ENCODE data around the gene NRCAM.

NRCAM gene

GRCh38 chr7:108188724-108189123, 267.5 kb downstream of the NRCAM start:
- DNase-seq (ENCODE audit: extremely low spot score) = no peak
- ChIA-PET CTCF (interaction anchor here (1.0 to 1.4 kb wide), 4 partner anchors 7 to 308 kb away, joined by 3 to 4 read pairs (median 4); no protein-coding TSS in a partner anchor), POLR2A (no interaction called here)
- no peak for TF ChIP-seq CTCF (IDR thresholded peaks at IDR 0.05; ENCODE audit: control extremely low read depth, extremely low read depth, low read depth, missing control alignments)

GRCh38 chr7:108181073-108181985, 274.9 kb downstream of the NRCAM start:
- POLR2A ChIA-PET = no interaction called here
- CTCF ChIA-PET = interaction anchor here (0.7 to 1.4 kb wide), 7 partner anchors 8 to 317 kb away, joined by 3 to 5 read pairs (median 4); no protein-coding TSS in a partner anchor
- TF ChIP-seq CTCF (IDR thresholded peaks at IDR 0.05; ENCODE audit: control extremely low read depth, extremely low read depth, low read depth, missing control alignments) = peak; percentile 43
- peak; percentile 26 for DNase-seq (ENCODE audit: extremely low spot score)

GRCh38 chr7:108178398-108178797, 277.8 kb downstream of the NRCAM start:
- ChIA-PET POLR2A (no interaction called here), CTCF (interaction anchor here (1.1 to 3.0 kb wide), 7 partner anchors 8 to 323 kb away, joined by 3 to 15 read pairs (median 7); no protein-coding TSS in a partner anchor)
- no peak for TF ChIP-seq CTCF (IDR thresholded peaks at IDR 0.05; ENCODE audit: control extremely low read depth, extremely low read depth, low read depth, missing control alignments)

GRCh38 chr7:108171164-108171563, 285.1 kb downstream of the NRCAM start:
- CTCF ChIA-PET = interaction anchor here (1.0 to 1.8 kb wide), 5 partner anchors 9 to 327 kb away, joined by 3 to 7 read pairs (median 3); no protein-coding TSS in a partner anchor
- no peak for TF ChIP-seq CTCF (IDR thresholded peaks at IDR 0.05; ENCODE audit: control extremely low read depth, extremely low read depth, low read depth, missing control alignments)
- POLR2A ChIA-PET = no interaction called here
- no peak for DNase-seq (ENCODE audit: extremely low spot score)

More at GRCh38 chr7:108178398-108178797, 277.8 kb downstream of the NRCAM start:
- no peak for DNase-seq (ENCODE audit: extremely low spot score)

- no peak for DNase-seq (ENCODE audit: extremely low spot score)
- CTCF ChIA-PET = interaction anchor here (1.2 to 1.8 kb wide), 3 partner anchors 9 to 233 kb away, joined by 3 to 7 read pairs (median 3); no protein-coding TSS in a partner anchor
- no peak for TF ChIP-seq CTCF (IDR thresholded peaks at IDR 0.05; ENCODE audit: control extremely low read depth, extremely low read depth, low read depth, missing control alignments)
- POLR2A ChIA-PET = no interaction called here
These were observed 286.0 kb downstream of the NRCAM start for GRCh38 chr7:108170251-108170650.

- no peak for TF ChIP-seq CTCF (IDR thresholded peaks at IDR 0.05; ENCODE audit: control extremely low read depth, extremely low read depth, low read depth, missing control alignments)
These were observed 288.8 kb downstream of the NRCAM start for GRCh38 chr7:108167460-108167859.

More at GRCh38 chr7:108167460-108167859, 288.8 kb downstream of the NRCAM start:
- no peak for DNase-seq (ENCODE audit: extremely low spot score)
- ChIA-PET POLR2A (no interaction called here), CTCF (interaction anchor here (1.2 kb wide), 2 partner anchors 21 to 330 kb away, joined by 3 to 4 read pairs; no protein-coding TSS in a partner anchor)

Data from GM10248 (cell line).